Brain microvascular endothelial cell (primary cell): ENCODE measurements around the gene KITLG.
A peak's percentile ranks its signal among the peaks of the same experiment; 100 is the strongest.
"Not testable (repeated sequence)": the region's sequence is repeated elsewhere in the genome, so short reads cannot be mapped to it uniquely, and the experiment has no call there.

Experiments
- DNase-seq: peaks from one replicate; pipeline ENCODE4 v3.0.0-alpha.2; 2020
- H3K27ac ChIP-seq: fragments of 250-450 bp; sonication (Bioruptor Pico); 2 replicates; pipeline ENCODE4 v1.5.1; 2020; ENCODE audit warnings: mild to moderate bottlenecking, moderate library complexity
- H3K27me3 ChIP-seq: fragments of 250-450 bp; sonication (Bioruptor Pico); replicated peaks from 2 replicates; pipeline ENCODE4 v1.5.1; 2020; ENCODE audit warnings: mild to moderate bottlenecking
- H3K36me3 ChIP-seq: fragments of 250-450 bp; sonication (Bioruptor Pico); replicated peaks from 2 replicates; pipeline ENCODE4 v1.5.1; 2020; ENCODE audit warnings: mild to moderate bottlenecking
- H3K4me3 ChIP-seq: 2 replicates; pipeline ENCODE4 v1.5.1; 2011; ENCODE audit warnings: low read depth, mild to moderate bottlenecking, control low read depth, low read length, moderate library complexity
- in situ Hi-C: cut with HindIII; loops from 2 replicates; pipeline ENCODE4 v1.10.0; 2017; ENCODE audit warnings: low sequenced_read_pairs, low pct_ligation_motif_present
- TF ChIP-seq, protein P1 (sequence below): IDR thresholded peaks from 2 replicates; pipeline ENCODE4 v1.5.1; 2011; ENCODE audit warnings: low read depth, mild to moderate bottlenecking, moderate library complexity, low read length, control low read depth, inconsistent platforms; ENCODE audit errors: missing control alignments

KITLG gene

GRCh38 chr12:88580051-88580871 lies at the start of gene KITLG:
KITLG (minus strand) TSS chr12:88580471; CDS start chr12:88580278, 193 bp downstream.
- DNase-seq = peak; percentile 81
- peak within 1 kb of the TSS; percentile 14 for H3K27ac ChIP-seq
- in situ Hi-C loops = no loop called here

DNA sequence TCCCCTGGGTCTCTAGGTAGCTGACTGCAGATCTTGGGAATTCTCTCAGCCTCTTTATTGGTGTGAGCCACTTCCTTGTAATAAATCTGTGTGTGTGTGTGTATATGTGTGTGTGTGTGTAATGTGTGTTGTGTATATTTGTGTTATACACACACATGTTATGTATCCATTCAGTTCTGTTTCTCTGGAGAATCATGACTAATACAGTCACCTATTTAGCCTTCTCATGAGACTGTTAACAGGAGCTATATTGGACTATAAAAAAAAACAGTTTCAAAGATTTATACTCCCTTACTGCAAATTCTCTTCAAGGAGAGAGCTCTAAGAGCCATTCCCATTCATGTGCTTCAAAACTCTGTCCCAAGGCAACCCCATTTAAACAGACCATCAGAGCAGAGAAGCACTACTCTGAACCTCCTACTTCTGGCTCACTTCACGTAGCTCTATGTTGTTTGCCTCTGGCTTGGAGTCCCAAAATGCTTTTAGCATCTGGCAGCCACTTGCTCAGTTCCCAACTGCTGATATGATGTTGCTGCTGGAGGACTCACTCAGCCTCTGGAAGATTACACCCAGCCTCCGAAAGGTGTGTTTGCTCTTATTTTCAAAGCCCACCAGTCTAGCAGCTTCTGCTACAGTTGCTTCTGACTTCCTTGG lies 48.7 kb upstream of the KITLG start:
- no peaks in the 10 kb centered on the region for H3K36me3 ChIP-seq
- H3K27me3 ChIP-seq = no peaks in the 10 kb centered on the region
- in situ Hi-C loops = no loop called here
- H3K4me3 ChIP-seq = no peak overlapping the region
- no peak overlapping the region for H3K27ac ChIP-seq
- no peak for DNase-seq
- TF ChIP-seq, protein P1, sequence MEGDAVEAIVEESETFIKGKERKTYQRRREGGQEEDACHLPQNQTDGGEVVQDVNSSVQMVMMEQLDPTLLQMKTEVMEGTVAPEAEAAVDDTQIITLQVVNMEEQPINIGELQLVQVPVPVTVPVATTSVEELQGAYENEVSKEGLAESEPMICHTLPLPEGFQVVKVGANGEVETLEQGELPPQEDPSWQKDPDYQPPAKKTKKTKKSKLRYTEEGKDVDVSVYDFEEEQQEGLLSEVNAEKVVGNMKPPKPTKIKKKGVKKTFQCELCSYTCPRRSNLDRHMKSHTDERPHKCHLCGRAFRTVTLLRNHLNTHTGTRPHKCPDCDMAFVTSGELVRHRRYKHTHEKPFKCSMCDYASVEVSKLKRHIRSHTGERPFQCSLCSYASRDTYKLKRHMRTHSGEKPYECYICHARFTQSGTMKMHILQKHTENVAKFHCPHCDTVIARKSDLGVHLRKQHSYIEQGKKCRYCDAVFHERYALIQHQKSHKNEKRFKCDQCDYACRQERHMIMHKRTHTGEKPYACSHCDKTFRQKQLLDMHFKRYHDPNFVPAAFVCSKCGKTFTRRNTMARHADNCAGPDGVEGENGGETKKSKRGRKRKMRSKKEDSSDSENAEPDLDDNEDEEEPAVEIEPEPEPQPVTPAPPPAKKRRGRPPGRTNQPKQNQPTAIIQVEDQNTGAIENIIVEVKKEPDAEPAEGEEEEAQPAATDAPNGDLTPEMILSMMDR = no peak

More at GRCh38 chr12:88580051-88580871, at the start of gene KITLG:
- H3K4me3 ChIP-seq = peak within 1 kb of the TSS; percentile 81
- H3K27me3 ChIP-seq = no peaks in the 10 kb centered on the region
- no peaks in the 10 kb centered on the region for H3K36me3 ChIP-seq
- TF ChIP-seq, protein P1 = peak; percentile 51

- DNase-seq, H3K36me3 ChIP-seq, H3K4me3 ChIP-seq, in situ Hi-C loops, H3K27me3 ChIP-seq, H3K27ac ChIP-seq: not testable (repeated sequence)
Observed at GRCh38 chr12:88628035-88628434, 47.8 kb upstream of the KITLG start.

DNA sequence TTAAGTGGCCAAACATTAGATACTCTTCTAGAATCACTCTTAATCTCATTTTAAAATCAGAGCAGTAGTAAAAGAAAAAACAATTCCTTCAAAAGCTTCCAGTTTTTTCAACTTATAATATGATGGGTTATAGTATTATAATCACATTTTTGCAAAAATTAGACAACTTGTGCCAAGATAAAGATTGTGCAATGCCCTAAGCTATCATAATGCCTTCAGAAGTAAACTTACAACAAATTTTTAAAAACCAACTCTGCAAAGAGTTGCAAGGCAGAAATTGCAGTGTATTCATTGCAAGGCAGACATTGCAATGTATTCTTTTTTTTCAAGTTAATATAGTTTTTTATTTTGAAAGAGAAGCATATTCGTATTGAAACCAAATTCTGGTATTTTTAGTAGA lies 47.2 kb upstream of the KITLG start:
- in situ Hi-C loops = no loop called here
- no peaks in the 10 kb centered on the region for H3K27me3 ChIP-seq
- no peaks in the 10 kb centered on the region for H3K36me3 ChIP-seq
- no peak for DNase-seq
- no peak overlapping the region for H3K27ac ChIP-seq
- H3K4me3 ChIP-seq = no peak overlapping the region
- TF ChIP-seq, protein P1 = no peak

- Histone ChIP-seq H3K4me3 (no peak overlapping the region), H3K27ac (no peak overlapping the region), H3K27me3 (no peaks in the 10 kb centered on the region), H3K36me3 (no peaks in the 10 kb centered on the region)
- no peak for DNase-seq
- in situ Hi-C loops = no loop called here
- TF ChIP-seq, protein P1 = no peak
Observed at GRCh38 chr12:88625356-88625755, 45.1 kb upstream of the KITLG start.

DNA sequence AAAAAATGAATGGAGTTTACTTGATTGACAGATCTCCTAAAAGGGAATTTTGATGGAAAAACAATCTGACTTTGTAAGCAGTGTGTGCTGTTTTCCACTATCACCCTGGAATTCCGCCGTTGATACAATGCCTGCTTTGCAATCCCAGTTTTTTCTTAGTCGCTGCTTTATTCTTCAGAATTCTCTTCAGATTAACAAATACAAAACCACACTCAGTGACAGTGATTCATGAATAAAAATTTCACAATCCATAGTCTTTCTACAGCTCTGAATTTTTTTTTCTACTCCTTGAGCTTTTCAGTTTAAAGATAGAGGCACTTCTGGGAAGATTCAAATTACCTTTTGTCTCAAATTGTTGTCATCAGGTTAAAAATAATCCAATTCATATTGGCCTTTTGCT lies 44.6 kb upstream of the KITLG start:
- Histone ChIP-seq H3K36me3 (no peaks in the 10 kb centered on the region), H3K27ac (no peak overlapping the region), H3K27me3 (no peaks in the 10 kb centered on the region), H3K4me3 (no peak overlapping the region)
- in situ Hi-C loops = no loop called here
- DNase-seq = peak; percentile 38
- TF ChIP-seq, protein P1 = no peak
